NCI-H1694 treated with DMSO at 0.1 percent for 48 hours (cell line): ENCODE results near the gene GNAT1.

ENCODE experiments used
- DNase-seq: peaks from one replicate; lab custom pipeline; 2025; lab: John Stamatoyannopoulos, UW

The GNAT1 gene

GRCh38 chr3:50190936-50191660 lies at the start of gene GNAT1:
Gene GNAT1 (plus strand): TSS chr3:50191610. CDS start chr3:50191726, 116 bp downstream.
- DNase-seq = no peak

GRCh38 chr3:50146316-50146901 lies 45.0 kb upstream of the GNAT1 start:
- no peak for DNase-seq

GRCh38 chr3:50147016-50147415 lies 44.4 kb upstream of the GNAT1 start:
- DNase-seq = no peak

DNA sequence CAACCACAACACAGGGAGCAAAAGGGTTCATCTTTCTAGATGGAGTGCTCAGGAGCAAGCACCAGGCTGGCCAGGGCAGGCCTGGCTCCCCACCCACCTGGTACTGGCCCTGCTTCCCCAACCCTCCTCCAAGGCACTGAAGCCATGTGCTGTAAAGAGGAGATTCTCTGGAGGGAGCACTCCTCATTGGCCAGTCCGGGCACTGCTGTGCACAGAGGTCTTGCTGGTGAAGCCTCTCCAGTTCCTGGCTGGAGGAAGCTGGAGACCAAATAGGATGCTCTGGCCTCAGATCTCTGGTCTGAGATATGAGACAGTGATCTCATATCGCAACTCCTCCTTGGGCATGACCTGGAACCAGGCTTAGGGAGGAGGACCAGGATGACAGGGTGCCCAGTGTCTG lies 44.0 kb upstream of the GNAT1 start:
- no peak for DNase-seq

DNA sequence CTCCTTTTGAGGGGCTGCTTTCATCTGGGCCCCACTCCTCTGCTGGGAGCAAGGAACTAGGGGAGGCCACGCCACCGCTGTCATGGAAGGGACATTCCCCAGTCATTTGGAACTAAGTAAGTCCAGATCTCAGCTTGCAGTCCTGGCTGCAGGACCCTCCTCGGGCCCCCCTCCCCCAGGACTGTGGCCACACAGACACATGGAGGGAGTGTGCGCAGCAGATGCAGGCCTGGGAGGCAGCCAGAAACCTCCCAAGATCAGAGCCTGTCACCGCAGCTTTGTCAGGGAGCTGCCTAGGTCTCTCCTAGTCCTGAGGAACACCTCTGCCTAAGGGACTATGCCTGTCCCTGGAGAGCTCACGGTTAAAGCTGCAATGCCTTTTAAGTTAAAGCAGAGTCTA lies 43.5 kb upstream of the GNAT1 start:
- DNase-seq = no peak

- no peak for DNase-seq
Observed at GRCh38 chr3:50150404-50150750, 41.0 kb upstream of the GNAT1 start.

DNA sequence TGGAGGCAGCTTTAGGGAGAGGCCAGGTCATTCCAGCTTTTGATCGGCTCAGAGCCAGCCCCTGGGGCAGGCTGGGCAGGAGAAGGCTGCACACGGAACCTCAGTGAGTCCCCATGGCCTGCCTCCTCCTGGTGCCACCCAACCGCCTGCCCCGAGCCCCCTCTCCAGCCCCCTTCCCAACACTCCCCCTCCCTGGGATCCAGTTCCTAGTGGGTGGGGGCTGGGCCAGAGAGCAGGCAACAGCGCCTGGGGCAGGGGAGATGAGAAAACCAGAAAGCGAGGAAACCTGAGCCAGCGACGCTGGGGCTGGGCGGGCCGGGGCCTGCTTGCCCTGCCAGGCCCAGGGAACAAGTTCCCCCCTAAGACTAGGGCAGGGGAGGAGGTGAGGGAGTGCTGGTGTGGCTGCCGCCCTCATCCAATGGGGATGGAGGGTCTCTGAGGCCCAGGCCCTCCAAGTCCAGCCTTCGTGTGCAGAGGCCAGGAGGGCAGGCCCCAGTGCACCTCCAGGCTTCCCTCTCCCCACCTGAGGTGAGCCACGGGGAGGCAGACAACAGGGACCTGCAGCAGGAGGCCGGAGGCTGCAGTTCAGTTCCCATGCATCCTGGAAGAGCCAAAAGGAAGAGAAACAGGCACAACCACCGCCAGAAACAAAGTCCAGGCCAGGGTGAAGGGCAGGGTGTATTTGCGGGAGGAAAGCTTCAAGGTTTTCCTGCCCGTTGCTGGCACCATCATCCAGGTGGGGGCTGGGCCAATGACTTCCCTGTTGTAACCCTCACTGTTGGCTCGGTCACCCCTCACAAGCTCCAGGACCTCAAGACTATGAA lies 40.3 kb upstream of the GNAT1 start:
- DNase-seq = no peak

DNA sequence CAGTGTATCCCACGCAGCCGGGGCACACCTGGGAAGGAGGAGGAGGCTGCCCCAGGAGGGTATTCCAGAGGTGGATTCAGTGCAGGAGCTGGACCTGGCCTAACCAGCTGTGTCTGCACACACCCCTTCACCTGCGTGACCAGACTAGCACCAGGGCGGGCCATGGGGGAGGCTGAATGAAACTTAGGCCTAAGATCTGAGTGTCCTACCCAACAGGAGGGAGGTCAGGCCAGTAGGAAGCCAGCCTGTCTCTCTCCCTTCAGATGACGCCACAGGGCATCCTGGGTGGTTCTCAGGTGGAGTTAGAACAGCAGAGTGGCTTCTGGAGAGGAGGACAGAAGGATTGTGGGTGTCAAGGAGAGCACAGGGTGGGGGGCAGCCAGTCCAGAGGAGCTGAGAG lies 39.7 kb upstream of the GNAT1 start:
- no peak for DNase-seq

GRCh38 chr3:50153782-50154475 lies 37.5 kb upstream of the GNAT1 start:
- no peak for DNase-seq

DNA sequence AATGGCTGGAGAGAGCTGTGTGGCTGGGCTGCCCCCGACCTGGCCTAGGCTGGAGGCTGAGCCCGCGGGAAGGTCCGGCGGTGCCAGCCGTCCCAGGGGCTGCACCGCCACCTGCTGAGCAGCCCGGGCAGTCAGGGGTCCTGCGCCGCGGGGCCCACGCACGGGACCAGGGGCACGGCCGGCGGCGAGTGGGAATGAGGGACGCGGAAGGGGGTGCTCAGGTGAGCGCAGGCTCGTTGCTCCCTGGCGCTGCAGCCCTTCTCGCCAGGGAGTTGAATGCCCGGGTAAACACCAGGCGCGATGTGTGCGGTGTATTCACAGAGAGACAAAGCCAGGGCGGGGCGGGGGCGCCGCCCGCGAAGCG lies 37.0 kb upstream of the GNAT1 start:
- no peak for DNase-seq

GRCh38 chr3:50154840-50155490 lies 36.4 kb upstream of the GNAT1 start, which contains the start of gene SEMA3F:
Gene SEMA3F (plus strand): TSS chr3:50155324. CDS start chr3:50159623, 4,299 bp downstream.
- DNase-seq = peak; percentile 5

DNA sequence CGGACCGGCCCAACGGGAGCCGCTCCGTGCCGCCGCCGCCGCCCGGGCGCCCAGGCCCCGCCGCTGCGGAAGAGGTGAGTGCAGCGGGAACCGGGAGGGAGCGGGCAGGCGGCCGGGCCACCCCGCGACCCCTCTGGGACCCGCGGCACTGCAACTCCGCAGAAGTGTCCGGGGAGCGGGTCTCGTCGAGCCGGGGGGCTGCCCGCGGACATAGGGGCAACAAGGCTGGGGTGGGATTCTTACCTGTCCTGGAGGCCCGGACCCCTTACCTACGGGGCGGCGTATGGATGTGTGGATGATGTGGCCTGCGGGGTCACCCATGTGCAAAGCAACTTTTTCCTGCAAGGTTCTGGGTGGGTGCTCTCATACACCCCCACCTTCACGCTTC lies 35.9 kb upstream of the GNAT1 start:
- DNase-seq = no peak

- no peak for DNase-seq
Observed at GRCh38 chr3:50155891-50156290, 35.5 kb upstream of the GNAT1 start.

- DNase-seq = no peak
Observed at GRCh38 chr3:50156549-50157493, 34.6 kb upstream of the GNAT1 start.

DNA sequence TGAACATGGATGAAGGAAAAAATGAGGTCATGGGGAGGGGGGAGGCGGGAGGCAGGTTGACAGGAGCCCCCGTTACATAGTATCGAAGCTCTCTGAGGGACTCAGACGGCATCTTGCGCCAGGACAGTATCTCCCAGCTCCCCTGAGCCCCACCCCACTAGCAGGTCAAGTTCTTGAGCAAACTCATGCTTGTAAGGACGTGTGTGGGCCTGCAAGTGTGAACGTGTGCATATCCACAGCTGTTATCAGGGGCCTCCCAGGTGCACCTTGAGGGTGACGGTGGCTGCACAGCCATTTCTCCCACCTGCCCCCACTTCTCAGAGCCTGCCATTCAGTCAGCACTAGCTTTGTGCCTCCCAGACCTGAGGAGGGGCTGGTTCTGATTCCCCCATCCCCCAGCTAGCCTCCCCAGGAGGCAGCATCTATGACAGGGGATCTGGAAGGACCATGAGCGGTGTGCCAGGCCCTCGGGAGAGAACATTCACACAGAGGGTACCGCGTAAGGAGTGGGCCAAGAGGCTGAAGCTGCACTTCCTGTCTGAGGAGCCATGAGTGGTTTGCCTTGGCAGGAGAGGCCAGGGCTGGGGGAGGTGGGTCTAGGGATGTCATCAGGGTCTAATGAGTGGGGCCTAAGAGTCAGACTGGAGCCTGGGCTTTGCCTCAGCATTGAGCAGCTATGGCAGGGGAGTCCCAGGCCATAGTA lies 33.4 kb upstream of the GNAT1 start:
- DNase-seq = no peak

DNA sequence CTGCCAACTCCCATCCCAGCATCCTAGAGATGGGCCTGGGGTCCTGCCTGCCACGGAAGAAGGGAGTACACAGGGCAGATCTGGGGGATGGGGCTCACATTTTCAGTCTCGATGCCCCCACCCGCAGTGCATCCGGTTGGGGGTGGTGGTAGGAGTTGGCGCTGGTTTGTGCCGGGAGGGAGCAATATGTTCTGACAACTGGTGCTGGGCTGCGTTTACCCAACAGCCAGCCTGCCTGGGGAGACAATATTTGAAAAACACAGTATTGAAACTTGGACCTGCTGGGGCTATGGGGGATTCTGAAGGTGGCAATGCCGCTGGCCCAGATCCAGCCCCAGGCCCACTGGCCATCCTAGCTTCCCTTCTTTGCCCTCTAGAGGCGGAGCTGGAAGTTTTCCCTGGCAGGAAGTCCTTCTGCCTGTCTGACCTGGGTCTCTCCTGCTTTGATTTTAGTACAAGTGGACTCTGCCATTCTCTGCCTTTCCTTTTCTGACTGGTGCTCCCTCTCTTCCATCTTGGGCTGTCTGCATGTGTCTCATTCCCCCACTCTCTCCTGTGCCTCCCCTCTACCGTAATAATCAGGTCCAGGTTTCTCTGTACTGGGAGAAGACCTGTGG lies 32.8 kb upstream of the GNAT1 start:
- no peak for DNase-seq

DNA sequence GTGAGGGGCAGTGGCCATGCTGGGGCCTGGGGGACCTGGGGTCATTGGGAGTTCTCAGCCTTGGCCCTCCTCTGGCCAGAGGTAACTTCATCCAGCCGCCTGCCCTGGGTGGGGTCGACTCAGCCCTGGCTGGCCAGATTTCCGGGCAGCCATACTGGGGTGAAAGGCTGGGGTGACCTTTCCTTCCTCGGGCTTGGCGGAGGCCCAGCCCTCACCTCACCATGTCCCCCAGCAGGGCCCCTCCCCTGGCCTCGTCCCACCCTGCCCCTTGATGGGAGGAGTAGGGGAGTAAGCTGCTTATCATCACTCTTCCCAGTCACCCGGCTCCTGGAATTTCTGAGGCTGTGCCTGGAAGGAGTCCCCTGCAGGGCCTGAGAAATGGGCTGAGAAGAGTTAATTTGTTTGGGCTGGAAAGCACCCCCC lies 30.8 kb upstream of the GNAT1 start:
- DNase-seq = no peak

DNA sequence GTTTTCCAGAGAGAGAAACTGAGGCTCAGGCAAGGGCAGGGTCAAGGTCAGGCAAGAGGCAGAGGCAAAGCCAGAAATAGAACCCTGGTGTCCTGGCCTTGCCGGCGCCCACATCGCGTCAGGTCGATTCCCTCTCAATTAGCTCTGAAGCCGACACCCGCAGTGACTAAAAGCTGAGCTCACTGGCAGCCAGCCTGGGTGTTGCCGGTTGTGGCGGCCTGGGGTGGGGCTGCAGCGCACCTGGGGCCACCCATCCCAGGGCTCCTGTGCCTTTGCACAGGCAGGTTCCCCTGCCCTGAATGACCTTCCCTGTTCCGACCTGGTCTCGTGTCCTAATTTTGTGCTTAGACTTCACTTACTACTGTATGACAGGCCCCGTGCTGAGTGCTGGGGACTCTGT lies 30.1 kb upstream of the GNAT1 start:
- no peak for DNase-seq

GRCh38 chr3:50162034-50162883 lies 29.2 kb upstream of the GNAT1 start:
- DNase-seq = no peak
